GM12878 (cell line): ENCODE data around the gene CASP3. TPM values are rescaled to one million over a fixed set of nuclear protein-coding genes. Genes with fewer than 3 reads are reported as not detected.

Experiments
- ATAC-seq: fragments of 200-7000 bp; cut with Tn5 transposase; 3 replicates; pipeline ENCODE4 v1.9.1; 2020; ENCODE audit warnings: mild to moderate bottlenecking, moderate library complexity
- BruUV-seq: library from RNA; stranded (reverse); fragments of 400-500 nt; replicated peaks from 2 replicates; lab custom pipeline; 2021; lab: Mats Ljungman, UMichigan
- CTCF ChIA-PET: fragments of 300-600 bp; sonication (Branson Sonifier 250); formaldehyde crosslinking; extraction: SDS; loops from one replicate; lab custom pipeline; 2021; ENCODE audit warnings: inconsistent platforms; lab: Yijun Ruan, JAX
- POLR2A ChIA-PET: fragments of 350-600 bp; formaldehyde crosslinking; extraction: SDS; loops from one replicate; lab custom pipeline; 2021; ENCODE audit warnings: inconsistent platforms; lab: Charles Lee
- RAD21 ChIA-PET: fragments of 300-600 bp; sonication (Branson Sonifier 250); formaldehyde crosslinking; loops from one replicate; lab custom pipeline; 2023; ENCODE audit warnings: antibody characterized with exemption; ENCODE audit not compliant: unreplicated experiment; lab: Charles Lee
- SMC1A ChIA-PET: fragments of 300-600 bp; sonication (Branson Sonifier 250); formaldehyde crosslinking; loops from one replicate; lab custom pipeline; 2023; ENCODE audit not compliant: unreplicated experiment, uncharacterized antibody; lab: Charles Lee
- DNase-seq: peaks from one replicate; pipeline ENCODE4 v3.0.0-alpha.2; 2011; ENCODE audit warnings: low read depth, low spot score
- FAIRE-seq: peaks from 3 replicates; lab custom pipeline; 2011; peaks lifted over from hg19 to GRCh38; lab: Jason Lieb, UNC
- H2AFZ ChIP-seq: 2 replicates; pipeline ENCODE4 v1.6.0; 2011; ENCODE audit warnings: low read depth, low read length, control low read depth; ENCODE audit not compliant: control insufficient read depth
- H3K27ac ChIP-seq: 2 replicates; pipeline ENCODE4 v1.5.1; 2011; ENCODE audit warnings: control low read depth; ENCODE audit not compliant: control insufficient read depth, insufficient read depth
- H3K27me3 ChIP-seq, 2 experiments: replicated peaks in 1 of 2; 2 replicates each; pipeline versions ENCODE4 v1.6.0 to v1.6.1; 2011; ENCODE audit warnings: low read length in 1 of 2; ENCODE audit not compliant: control insufficient read depth in 2 of 2, insufficient read depth in 2 of 2
- H3K36me3 ChIP-seq, 2 experiments: 2 replicates each; pipeline ENCODE4 v1.5.1; 2011; ENCODE audit warnings: low read length in 1 of 2; ENCODE audit not compliant: control insufficient read depth in 2 of 2, insufficient read depth in 2 of 2
- H3K4me1 ChIP-seq: 2 replicates; pipeline ENCODE4 v1.6.1; 2011; ENCODE audit warnings: mild to moderate bottlenecking, low read length, moderate library complexity, mixed read lengths; ENCODE audit not compliant: control insufficient read depth, insufficient read depth
- H3K4me2 ChIP-seq: 2 replicates; pipeline ENCODE4 v1.6.0; 2011; ENCODE audit warnings: control low read depth; ENCODE audit not compliant: control insufficient read depth, insufficient read depth
- H3K4me3 ChIP-seq: fragments of 200-600 bp; sonication (generic); 2 replicates; pipeline ENCODE4 v1.5.1; 2016
- H3K79me2 ChIP-seq: 2 replicates; pipeline ENCODE4 v1.6.0; 2011; ENCODE audit warnings: low read length; ENCODE audit not compliant: control insufficient read depth, insufficient read depth
- H3K9ac ChIP-seq: 2 replicates; pipeline ENCODE4 v1.8.0; 2011; ENCODE audit warnings: low read length, control low read depth, mixed read lengths; ENCODE audit not compliant: control insufficient read depth, insufficient read depth
- H3K9me3 ChIP-seq: replicated peaks from 3 replicates; pipeline ENCODE4 v1.5.1; 2011; ENCODE audit warnings: mild to moderate bottlenecking, low read length; ENCODE audit not compliant: control insufficient read depth, insufficient read depth
- H4K20me1 ChIP-seq: 2 replicates; pipeline ENCODE4 v1.6.0; 2011; ENCODE audit not compliant: control insufficient read depth, insufficient read depth
- CEBPZ ChIP-seq: fragments of 150-350 bp; IDR thresholded peaks from 2 replicates; pipeline ENCODE4 v1.6.1; 2016; ENCODE audit warnings: low read depth, low read length
- CHD4 ChIP-seq: fragments of 200-600 bp; sonication (generic); IDR thresholded peaks from 2 replicates; pipeline ENCODE4 v1.6.1; 2016; ENCODE audit warnings: mild to moderate bottlenecking
- E4F1 ChIP-seq: fragments of 450-650 bp; IDR thresholded peaks from 2 replicates; pipeline ENCODE4 v1.6.1; 2018; ENCODE audit warnings: borderline replicate concordance, mild to moderate bottlenecking; ENCODE audit not compliant: partially characterized antibody
- JUNB ChIP-seq: IDR thresholded peaks from 2 replicates; pipeline ENCODE4 v1.6.1; 2016; ENCODE audit warnings: antibody characterized with exemption, mild to moderate bottlenecking
- KLF5 ChIP-seq: fragments of 450-650 bp; IDR thresholded peaks from 2 replicates; pipeline ENCODE4 v1.6.1; 2014; ENCODE audit warnings: mild to moderate bottlenecking; ENCODE audit not compliant: partially characterized antibody
- MEF2A ChIP-seq: IDR thresholded peaks from 2 replicates; pipeline ENCODE4 v1.6.1; 2011; ENCODE audit warnings: low read depth, mild to moderate bottlenecking, low read length, moderate library complexity; ENCODE audit not compliant: insufficient read depth
- MTA3 ChIP-seq: IDR thresholded peaks from 2 replicates; pipeline ENCODE4 v1.6.1; 2012; ENCODE audit warnings: low read length, inconsistent platforms, borderline replicate concordance
- MYC ChIP-seq: IDR thresholded peaks from 2 replicates; pipeline ENCODE4 v1.6.1; 2011; ENCODE audit warnings: mild to moderate bottlenecking, low read length, moderate library complexity, inconsistent platforms; ENCODE audit not compliant: insufficient read depth, insufficient replicate concordance, insufficient read length, severe bottlenecking
- NR2F1 ChIP-seq: fragments of 450-650 bp; conservative IDR thresholded peaks from 2 replicates; pipeline ENCODE4 v1.6.1; 2017; ENCODE audit warnings: mild to moderate bottlenecking
- RCOR1 ChIP-seq: conservative IDR thresholded peaks from 2 replicates; pipeline ENCODE4 v1.6.1; 2012; ENCODE audit warnings: low read depth, low read length, improper control_type of control experiment
- SMARCA5 ChIP-seq: fragments of 450-650 bp; IDR thresholded peaks from 2 replicates; pipeline ENCODE4 v1.6.1; 2017; ENCODE audit warnings: mild to moderate bottlenecking
- SP1 ChIP-seq: IDR thresholded peaks from one replicate; pipeline ENCODE4 v1.6.1; 2011; ENCODE audit warnings: low read depth, low read length
- SPI1 ChIP-seq: IDR thresholded peaks from 2 replicates; pipeline ENCODE4 v1.6.1; 2011; ENCODE audit warnings: low read depth, mild to moderate bottlenecking, low read length, moderate library complexity, borderline replicate concordance; ENCODE audit not compliant: insufficient read depth
- SUPT20H ChIP-seq: IDR thresholded peaks from 2 replicates; pipeline ENCODE4 v1.6.1; 2011; ENCODE audit warnings: low read depth, mild to moderate bottlenecking, low read length, moderate library complexity, borderline replicate concordance; ENCODE audit not compliant: control insufficient read depth
- ZBED1 ChIP-seq: IDR thresholded peaks from 2 replicates; pipeline ENCODE4 v1.6.1; 2016; ENCODE audit warnings: borderline replicate concordance
- ZNF207 ChIP-seq: fragments of 450-650 bp; IDR thresholded peaks from 2 replicates; pipeline ENCODE4 v1.6.1; 2014; ENCODE audit warnings: antibody characterized with exemption, mild to moderate bottlenecking, borderline replicate concordance
- WGBS: methylation state at CpG from one replicate; pipeline ENCODE4 v1.1.6; 2016; ENCODE audit warnings: low lambda C conversion rate; ENCODE audit not compliant: insufficient replicate concordance, insufficient coverage; ENCODE audit errors: missing lambda C conversion rate; 5-methylcytosine and 5-hydroxymethylcytosine counted together
- in situ Hi-C: fragments of 300-500 bp; cut with MboI; formaldehyde crosslinking; loops from 9 replicates; pipeline ENCODE4 v1.14.3; 2018; ENCODE audit warnings: mixed read lengths
- intact Hi-C: fragments of 100-400 bp; cut with micrococcal nuclease; formaldehyde crosslinking; loops from one replicate; pipeline ENCODE4 v1.14.2; 2022; ENCODE audit not compliant: unreplicated experiment
- polyA plus RNA-seq, 11 experiments: library from polyadenylated mRNA; depleted of rRNA in 4 of 11; unstranded in 6 of 11; stranded (reverse) in 5 of 11; fragments of >200 nt; fragmentation: Nextera tagmentation in 4 of 11; fragmentation: Illumina TruSeq in 1 of 11; extraction: Ambion mirVana in 4 of 11; extraction: Trizol in 1 of 11; gene quantifications; 1 replicate in 1 of 11; 2 replicates in 10 of 11; pipeline versions ENCODE4 v1.2.1 to v1.2.3, GENCODE V29; 2011 to 2016; ENCODE audit warnings: inconsistent platforms in 2 of 11, missing spikeins in 2 of 11, low read depth in 1 of 11
- total RNA-seq, 4 experiments: library from RNA; depleted of rRNA in 3 of 4; stranded (reverse); fragments of >200 nt in 3 of 4; fragmentation: Illumina TruSeq in 1 of 4; extraction: Trizol in 1 of 4; gene quantifications; 2 replicates each; pipeline versions ENCODE4 v1.2.1 to v1.2.3, GENCODE V29; 2013 to 2021
- TF ChIP-seq, protein P1 (sequence below): fragments of 450-650 bp; IDR thresholded peaks from 2 replicates; pipeline ENCODE4 v1.6.1; 2014; ENCODE audit warnings: mild to moderate bottlenecking

The CASP3 gene
- total and polyA plus RNA-seq, 10 of the 15 experiments (the other 5 are each of a cell fraction or from before 2014, with no cell fraction given): 50.0 to 194 (median 74.4) TPM

DNA sequence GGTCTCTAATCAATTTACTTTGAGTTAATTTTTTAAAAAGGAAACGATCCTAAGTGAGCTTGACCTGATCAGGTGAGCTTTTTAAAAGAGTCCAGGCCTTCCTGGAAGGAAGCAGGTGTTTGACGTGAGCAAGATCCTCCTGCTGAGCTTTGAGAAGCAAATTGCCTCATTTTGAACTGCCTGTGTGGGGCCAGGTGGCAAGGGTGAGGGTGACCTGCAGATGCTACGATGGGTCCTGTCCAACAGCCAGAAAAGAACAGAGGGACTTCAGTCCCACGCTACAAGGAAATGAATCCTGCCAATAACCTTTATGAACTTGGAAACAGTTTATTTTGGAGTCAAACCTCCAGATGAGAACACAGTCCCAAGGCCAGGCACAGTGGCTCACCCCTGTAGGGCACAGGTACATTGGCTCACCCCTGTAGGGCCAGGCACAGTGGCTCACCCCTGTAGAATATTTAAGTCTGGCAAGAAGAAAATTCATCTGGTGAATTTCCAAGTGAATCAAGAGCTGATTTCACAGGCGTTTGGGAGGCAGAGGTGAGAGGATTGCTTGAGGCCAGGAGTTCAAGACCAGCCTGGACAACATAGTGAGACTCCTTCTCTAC, 58.1 kb downstream of the CASP3 start:
- no peak for DNase-seq
- intact Hi-C loops: no loop called here
- H3K9me3 ChIP-seq: no peaks in the 10 kb centered on the region
- no peak overlapping the region for H3K4me2 ChIP-seq
- H3K9ac ChIP-seq: no peak overlapping the region
- no peaks in the 10 kb centered on the region for H3K27me3 ChIP-seq
- H3K36me3 ChIP-seq: no peaks in the 10 kb centered on the region
- H2AFZ ChIP-seq: no peak overlapping the region
- FAIRE-seq: no peak
- ATAC-seq: no peak
- H4K20me1 ChIP-seq: no peaks in the 10 kb centered on the region
- BruUV-seq: no TSS peak
- ChIA-PET RAD21 (interaction anchor here (1.2 kb wide), 1 partner anchor 85 kb away, joined by 3 read pairs; no protein-coding TSS in a partner anchor), POLR2A (no interaction called here), SMC1A (no interaction called here), CTCF (no interaction called here)
- H3K4me3 ChIP-seq: no peak overlapping the region
- no peaks in the 10 kb centered on the region for H3K79me2 ChIP-seq
- in situ Hi-C loops: loop anchor here (10.0 kb wide), 1 partner anchor 64 kb away; no protein-coding TSS in a partner anchor
- no peaks in the 10 kb centered on the region for H3K4me1 ChIP-seq
- WGBS: 45% methylated on average over 5 of the region's 5 CpGs
- no peak overlapping the region for H3K27ac ChIP-seq
- no peak for TF ChIP-seq MYC
- TF ChIP-seq SUPT20H: no peak
- TF ChIP-seq NR2F1: no peak
- TF ChIP-seq CEBPZ: no peak
- TF ChIP-seq SP1: no peak
- TF ChIP-seq JUNB: no peak
- TF ChIP-seq MEF2A: no peak
- TF ChIP-seq KLF5: no peak
- no peak for TF ChIP-seq MTA3
- no peak for TF ChIP-seq ZNF207
- TF ChIP-seq, protein P1, sequence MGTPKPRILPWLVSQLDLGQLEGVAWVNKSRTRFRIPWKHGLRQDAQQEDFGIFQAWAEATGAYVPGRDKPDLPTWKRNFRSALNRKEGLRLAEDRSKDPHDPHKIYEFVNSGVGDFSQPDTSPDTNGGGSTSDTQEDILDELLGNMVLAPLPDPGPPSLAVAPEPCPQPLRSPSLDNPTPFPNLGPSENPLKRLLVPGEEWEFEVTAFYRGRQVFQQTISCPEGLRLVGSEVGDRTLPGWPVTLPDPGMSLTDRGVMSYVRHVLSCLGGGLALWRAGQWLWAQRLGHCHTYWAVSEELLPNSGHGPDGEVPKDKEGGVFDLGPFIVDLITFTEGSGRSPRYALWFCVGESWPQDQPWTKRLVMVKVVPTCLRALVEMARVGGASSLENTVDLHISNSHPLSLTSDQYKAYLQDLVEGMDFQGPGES: no peak
- TF ChIP-seq ZBED1: no peak
- TF ChIP-seq E4F1: no peak
- TF ChIP-seq SMARCA5: no peak
- TF ChIP-seq SPI1: no peak
- TF ChIP-seq RCOR1: no peak
- no peak for TF ChIP-seq CHD4
